IMR-90 (cell line): Measurements from ENCODE around the gene IFNG-AS1. TPM values are rescaled to one million over a fixed set of nuclear protein-coding genes. Genes with fewer than 3 reads are reported as not detected.

Source experiments
- ATAC-seq: fragments of 200-7000 bp; cut with Tn5 transposase; 2 replicates; pipeline ENCODE4 v1.9.1; 2020; ENCODE audit warnings: low read depth, mild to moderate bottlenecking, moderate library complexity
- BruUV-seq: library from RNA; stranded (reverse); fragments of 400-500 nt; replicated peaks from 2 replicates; lab custom pipeline; 2021; lab: Mats Ljungman, UMichigan
- CTCF ChIA-PET: fragments of 300-600 bp; formaldehyde crosslinking; extraction: SDS; loops from one replicate; lab custom pipeline; 2021; ENCODE audit warnings: antibody characterized with exemption; lab: Yijun Ruan, JAX
- POLR2A ChIA-PET: fragments of 300-600 bp; sonication (Branson Sonifier 250); formaldehyde crosslinking; loops from one replicate; lab custom pipeline; 2022; ENCODE audit warnings: antibody characterized with exemption; ENCODE audit not compliant: unreplicated experiment; lab: Charles Lee
- DNase-seq: peaks from one replicate; pipeline ENCODE4 v3.0.0; 2013
- H2AFZ ChIP-seq: replicated peaks from 2 replicates; pipeline ENCODE3; 2013; ENCODE audit warnings: low read length, mild to moderate bottlenecking; ENCODE audit not compliant: poor library complexity
- H2AK5ac ChIP-seq: 2 replicates; pipeline ENCODE4 v1.6.1; 2013; ENCODE audit warnings: low read depth, low read length, inconsistent platforms
- H2AK9ac ChIP-seq: replicated peaks from 2 replicates; pipeline ENCODE3; 2013; ENCODE audit warnings: mild to moderate bottlenecking, low read depth, low read length, moderate library complexity; ENCODE audit not compliant: poor library complexity
- H2BK120ac ChIP-seq: 2 replicates; pipeline ENCODE4 v1.6.1; 2013; ENCODE audit warnings: low read depth, low read length, inconsistent platforms
- H2BK15ac ChIP-seq: 3 replicates; pipeline ENCODE4 v1.6.1; 2013; ENCODE audit warnings: low read depth, low read length, inconsistent platforms
- H2BK20ac ChIP-seq: 2 replicates; pipeline ENCODE4 v1.6.1; 2013; ENCODE audit warnings: low read depth, mild to moderate bottlenecking, inconsistent platforms, low read length, moderate library complexity
- H2BK5ac ChIP-seq: 2 replicates; pipeline ENCODE4 v1.6.1; 2013; ENCODE audit warnings: mild to moderate bottlenecking, low read depth, low read length, inconsistent platforms; ENCODE audit not compliant: poor library complexity, severe bottlenecking
- H3K14ac ChIP-seq: replicated peaks from 2 replicates; pipeline ENCODE4 v1.6.1; 2013; ENCODE audit warnings: low read depth, low read length, inconsistent platforms
- H3K18ac ChIP-seq: 2 replicates; pipeline ENCODE4 v1.6.1; 2013; ENCODE audit warnings: low read depth, low read length, control low read depth
- H3K23ac ChIP-seq: 2 replicates; pipeline ENCODE4 v1.6.1; 2013; ENCODE audit warnings: low read depth, low read length, inconsistent platforms
- H3K27ac ChIP-seq: 2 replicates; pipeline ENCODE4 v1.5.1; 2013; ENCODE audit warnings: mild to moderate bottlenecking, control low read depth, low read length; ENCODE audit not compliant: insufficient read depth
- H3K27me3 ChIP-seq: 2 replicates; pipeline ENCODE4 v1.6.1; 2013; ENCODE audit warnings: low read length; ENCODE audit not compliant: control insufficient read depth, insufficient read depth
- H3K36me3 ChIP-seq: 2 replicates; pipeline ENCODE4 v1.6.1; 2013; ENCODE audit warnings: low read length, mixed read lengths; ENCODE audit not compliant: control insufficient read depth, insufficient read depth
- H3K4ac ChIP-seq: 2 replicates; pipeline ENCODE4 v1.6.1; 2013; ENCODE audit warnings: low read depth, low read length, inconsistent platforms
- H3K4me1 ChIP-seq: 2 replicates; pipeline ENCODE4 v1.6.1; 2013; ENCODE audit warnings: low read length, mixed read lengths; ENCODE audit not compliant: control insufficient read depth, insufficient read depth
- H3K4me2 ChIP-seq: 2 replicates; pipeline ENCODE4 v1.6.1; 2013; ENCODE audit warnings: low read depth, mild to moderate bottlenecking, control low read depth, low read length, moderate library complexity
- H3K4me3 ChIP-seq: 2 replicates; pipeline ENCODE4 v1.5.1; 2013; ENCODE audit warnings: low read depth, mild to moderate bottlenecking, control low read depth, low read length, moderate library complexity; ENCODE audit not compliant: insufficient read depth
- H3K56ac ChIP-seq: 2 replicates; pipeline ENCODE4 v1.6.1; 2013; ENCODE audit warnings: low read length, inconsistent platforms; ENCODE audit not compliant: insufficient read depth; ENCODE audit errors: extremely low read depth
- H3K79me1 ChIP-seq, 2 experiments: 2 replicates each; pipeline ENCODE4 v1.6.1; 2013; ENCODE audit warnings: low read length in 2 of 2, inconsistent platforms in 1 of 2, low read depth in 1 of 2
- H3K9ac ChIP-seq: 2 replicates; pipeline ENCODE4 v1.6.1; 2013; ENCODE audit warnings: low read depth, low read length, control low read depth
- H3K9me1 ChIP-seq: 2 replicates; pipeline ENCODE4 v1.6.1; 2013; ENCODE audit warnings: low read length, inconsistent platforms; ENCODE audit not compliant: insufficient read depth
- H3K9me3 ChIP-seq: 2 replicates; pipeline ENCODE4 v1.6.1; 2013; ENCODE audit warnings: low read length; ENCODE audit not compliant: control insufficient read depth, insufficient read depth
- H4K20me1 ChIP-seq: 2 replicates; pipeline ENCODE4 v1.6.1; 2013; ENCODE audit warnings: low read length, inconsistent platforms; ENCODE audit not compliant: insufficient read depth
- H4K5ac ChIP-seq: 2 replicates; pipeline ENCODE4 v1.6.1; 2013; ENCODE audit warnings: mild to moderate bottlenecking, low read depth, low read length, control low read depth
- H4K8ac ChIP-seq, 2 experiments: 2 replicates each; pipeline ENCODE4 v1.6.1; 2013; ENCODE audit warnings: low read depth in 2 of 2, low read length in 2 of 2, control low read depth in 1 of 2, inconsistent platforms in 1 of 2
- H4K91ac ChIP-seq: 2 replicates; pipeline ENCODE4 v1.6.1; 2013; ENCODE audit warnings: low read depth, low read length, inconsistent platforms; ENCODE audit not compliant: insufficient read depth
- CHD1 ChIP-seq: IDR thresholded peaks from 2 replicates; pipeline ENCODE4 v1.6.1; 2012; ENCODE audit warnings: low read depth, low read length, improper control_type of control experiment
- ELK1 ChIP-seq: fragments of 150-350 bp; IDR thresholded peaks from 2 replicates; pipeline ENCODE4 v1.6.1; 2016; ENCODE audit warnings: low read depth, mild to moderate bottlenecking, low read length, moderate library complexity, borderline replicate concordance
- FOS ChIP-seq: fragments of 150-350 bp; IDR thresholded peaks from 2 replicates; pipeline ENCODE4 v1.6.1; 2016; ENCODE audit warnings: low read depth, low read length
- MXI1 ChIP-seq: IDR thresholded peaks from 2 replicates; pipeline ENCODE4 v1.6.1; 2012; ENCODE audit warnings: low read depth, mild to moderate bottlenecking, low read length, moderate library complexity, borderline replicate concordance
- NFE2L2 ChIP-seq: fragments of 150-350 bp; IDR thresholded peaks from 2 replicates; pipeline ENCODE4 v1.6.1; 2016; ENCODE audit warnings: low read depth, mild to moderate bottlenecking, low read length
- RAD21 ChIP-seq: IDR thresholded peaks from 2 replicates; pipeline ENCODE4 v1.6.1; 2012; ENCODE audit warnings: low read length, improper control_type of control experiment
- RFX5 ChIP-seq: IDR thresholded peaks from 2 replicates; pipeline ENCODE4 v1.8.0; 2012; ENCODE audit warnings: low read depth, mild to moderate bottlenecking, low read length, moderate library complexity
- WGBS, 2 experiments: methylation state at CpG; one replicate each; pipeline versions ENCODE4 v1.1.5 to v1.1.7; 2013; ENCODE audit warnings: missing lambda C conversion rate in 2 of 2; ENCODE audit not compliant: insufficient read length in 1 of 2; ENCODE audit errors: extremely low coverage in 2 of 2; 5-methylcytosine and 5-hydroxymethylcytosine counted together
- dilution Hi-C: fragments of 300-500 bp; cut with HindIII; formaldehyde crosslinking; loops from one replicate; pipeline ENCODE4 v1.14.3; 2018; ENCODE audit warnings: low sequenced_read_pairs; ENCODE audit not compliant: unreplicated experiment
- in situ Hi-C: fragments of 300-500 bp; cut with MboI; formaldehyde crosslinking; loops from 3 replicates; pipeline ENCODE4 v1.14.3; 2019; ENCODE audit warnings: low sequenced_read_pairs, inconsistent platforms, mixed read lengths
- intact Hi-C: fragments of 100-400 bp; cut with micrococcal nuclease; formaldehyde crosslinking; loops from 2 replicates; pipeline ENCODE4 v1.10.0; 2022
- polyA plus RNA-seq, 3 experiments: library from polyadenylated mRNA; depleted of rRNA; stranded (reverse); fragments of >200 nt; gene quantifications; 2 replicates each; pipeline ENCODE4 v1.2.3, GENCODE V29; 2012; ENCODE audit warnings: low replicate concordance in 1 of 3
- total RNA-seq: library from RNA; depleted of rRNA; stranded (reverse); fragments of >200 nt; gene quantifications from 2 replicates; pipeline ENCODE4 v1.2.3, GENCODE V29; 2012

IFNG-AS1 gene
- total and polyA plus RNA-seq, 2 of the 4 experiments (the other 2 are of a cell fraction), result not detected

- no peak for ATAC-seq
- in situ Hi-C loops, result no loop called here
- Histone ChIP-seq H2BK5ac (no peak overlapping the region), H3K9me3 (no peaks in the 10 kb centered on the region), H3K27me3 (peaks cover 12% of the 10 kb centered on the region), H3K4me3 (no peak overlapping the region), H4K5ac (no peak overlapping the region), H3K4me1 (no peaks in the 10 kb centered on the region), H2BK15ac (no peak overlapping the region), H3K27ac (no peak overlapping the region), H4K91ac (no peak overlapping the region), H3K23ac (no peak overlapping the region), H3K56ac (no peak overlapping the region), H3K79me1 (no peaks in the 10 kb centered on the region), H3K36me3 (no peaks in the 10 kb centered on the region), H3K9me1 (no peaks in the 10 kb centered on the region), H4K8ac (no peak overlapping the region), H2AK5ac (no peak overlapping the region), H2BK120ac (no peak overlapping the region), H4K20me1 (no peaks in the 10 kb centered on the region), H3K9ac (no peak overlapping the region), H3K14ac (no peak overlapping the region), H2AFZ (no peak overlapping the region), H3K4ac (no peak overlapping the region), H2AK9ac (peak overlapping the region; percentile 0), H2BK20ac (no peak overlapping the region), H3K18ac (no peak overlapping the region), H3K4me2 (no peak overlapping the region)
- no TSS peak for BruUV-seq
- dilution Hi-C loops, result no loop called here
- WGBS, 2 experiments, result 40% methylated on average over 2 of the region's 4 CpGs; no CpG with 5 or more reads in 1 of the 2 experiments
- intact Hi-C loops, result no loop called here
- no peak for TF ChIP-seq ELK1
- no peak for TF ChIP-seq MXI1
- no peak for TF ChIP-seq FOS
- no peak for TF ChIP-seq NFE2L2
- TF ChIP-seq RFX5, result no peak
- no peak for TF ChIP-seq CHD1
- TF ChIP-seq RAD21, result no peak
- DNase-seq, result no peak
- POLR2A ChIA-PET, result no interaction called here
- CTCF ChIA-PET, result interaction anchor here (1.0 kb wide), 1 partner anchor 23 kb away, joined by 3 read pairs; no protein-coding TSS in a partner anchor
Observed at GRCh38 chr12:67969134-67969802, 20.0 kb upstream of the IFNG-AS1 start.
